HCT116 (cell line): ENCODE measurements around the gene DENND1A. TPM values are rescaled to one million over a fixed set of nuclear protein-coding genes. Genes with fewer than 3 reads are reported as not detected.
A peak's percentile ranks its signal among the peaks of the same experiment; 100 is the strongest.

ENCODE experiments used
- ATAC-seq: fragments of 200-7000 bp; cut with Tn5 transposase; 2 replicates; pipeline ENCODE4 v1.9.1; 2020; ENCODE audit warnings: mild to moderate bottlenecking, moderate library complexity
- BruUV-seq: library from RNA; stranded (reverse); fragments of 400-500 nt; replicated peaks from 2 replicates; lab custom pipeline; 2021; lab: Mats Ljungman, UMichigan
- CTCF ChIA-PET: fragments of 300-600 bp; sonication (Branson Sonifier 250); formaldehyde crosslinking; loops from one replicate; lab custom pipeline; 2021; ENCODE audit warnings: antibody characterized with exemption; lab: Charles Lee
- POLR2A ChIA-PET: fragments of 300-600, 350-600 bp; sonication (Branson Sonifier 250); formaldehyde crosslinking; loops from one replicate; lab custom pipeline; 2021; ENCODE audit warnings: antibody characterized with exemption; lab: Charles Lee
- RAD21 ChIA-PET, 2 experiments: fragments of 300-600 bp; sonication (Branson Sonifier 250); formaldehyde crosslinking; loops; one replicate each; lab custom pipeline; 2023; ENCODE audit warnings: low total read pairs in 2 of 2; ENCODE audit not compliant: uncharacterized antibody in 2 of 2, unreplicated experiment in 2 of 2, low non-redundant PET in 1 of 2; lab: Charles Lee
- DNase-seq: peaks from one replicate; pipeline ENCODE4 v3.0.0-alpha.2; 2010; ENCODE audit warnings: low read depth, low spot score
- H2AFZ ChIP-seq: fragments of 200-600 bp; shearing (Covaris generic), sonication (generic); 2 replicates; pipeline ENCODE4 v1.6.1; 2017; ENCODE audit warnings: low read depth, mixed run types, mixed read lengths, antibody characterized with exemption, low read length; ENCODE audit not compliant: poor library complexity, severe bottlenecking
- H3K27ac ChIP-seq: 2 replicates; pipeline ENCODE4 v1.5.1; 2012; ENCODE audit warnings: low read depth, low read length
- H3K27me3 ChIP-seq: fragments of 200-600 bp; sonication (generic); 2 replicates; pipeline ENCODE4 v1.6.1; 2016; ENCODE audit warnings: mixed run types, low read length, mixed read lengths; ENCODE audit not compliant: insufficient read depth
- H3K36me3 ChIP-seq, 2 experiments: fragments of 200-500 bp in 1 of 2; fragments of 200-600 bp in 1 of 2; sonication (Bioruptor generic) in 1 of 2; sonication (generic) in 1 of 2; 2 replicates each; pipeline versions ENCODE4 v1.5.1 to v1.6.1; 2014 to 2016; ENCODE audit warnings: low read length in 2 of 2, inconsistent platforms in 1 of 2, mixed read lengths in 1 of 2, mixed run types in 1 of 2; ENCODE audit not compliant: insufficient read depth in 2 of 2, control insufficient read depth in 1 of 2
- H3K4me1 ChIP-seq, 2 experiments: fragments of 200-600 bp in 1 of 2; sonication (generic) in 1 of 2; 2 replicates each; pipeline versions ENCODE4 v1.5.1 to v1.6.1; 2012 to 2017; ENCODE audit warnings: low read length in 2 of 2, inconsistent platforms in 1 of 2, mild to moderate bottlenecking in 1 of 2, mixed read lengths in 1 of 2, mixed run types in 1 of 2, moderate library complexity in 1 of 2; ENCODE audit not compliant: insufficient read depth in 2 of 2, control insufficient read depth in 1 of 2
- H3K4me2 ChIP-seq: fragments of 200-600 bp; sonication (generic); 2 replicates; pipeline ENCODE4 v1.6.1; 2017; ENCODE audit warnings: mixed run types, low read length, mixed read lengths
- H3K4me3 ChIP-seq, 2 experiments: fragments of 200-600 bp in 1 of 2; sonication (generic) in 1 of 2; replicated peaks in 1 of 2; 2 replicates each; pipeline ENCODE4 v1.5.1; 2011 to 2016; ENCODE audit warnings: low read length in 2 of 2, control low read depth in 1 of 2, low read depth in 1 of 2, mild to moderate bottlenecking in 1 of 2, mixed read lengths in 1 of 2, mixed run types in 1 of 2
- H3K79me2 ChIP-seq: fragments of 200-600 bp; sonication (generic); 2 replicates; pipeline ENCODE4 v1.6.1; 2017; ENCODE audit warnings: mild to moderate bottlenecking, mixed run types, low read length, moderate library complexity, mixed read lengths; ENCODE audit not compliant: insufficient read depth
- H3K9ac ChIP-seq: fragments of 200-600 bp; sonication (generic); 2 replicates; pipeline ENCODE4 v1.6.1; 2016; ENCODE audit warnings: low read length, mixed read lengths
- H3K9me2 ChIP-seq: fragments of 200-600 bp; sonication (generic), shearing (Covaris generic); 2 replicates; pipeline ENCODE4 v1.6.1; 2017; ENCODE audit warnings: mixed run types, mild to moderate bottlenecking, moderate library complexity; ENCODE audit not compliant: insufficient read depth
- H3K9me3 ChIP-seq, 2 experiments: fragments of 200-500 bp in 1 of 2; fragments of 200-600 bp in 1 of 2; sonication (Bioruptor generic) in 1 of 2; sonication (generic) in 1 of 2; 2 replicates each; pipeline ENCODE4 v1.6.1; 2014 to 2017; ENCODE audit warnings: low read length in 2 of 2, mixed read lengths in 2 of 2, inconsistent platforms in 1 of 2, low read depth in 1 of 2, mild to moderate bottlenecking in 1 of 2, mixed run types in 1 of 2, moderate library complexity in 1 of 2; ENCODE audit not compliant: control insufficient read depth in 1 of 2, insufficient read depth in 1 of 2
- H4K20me1 ChIP-seq: fragments of 200-600 bp; sonication (generic), shearing (Covaris generic); 2 replicates; pipeline ENCODE4 v1.6.1; 2017; ENCODE audit warnings: mixed run types, mild to moderate bottlenecking, moderate library complexity; ENCODE audit not compliant: insufficient read depth
- CEBPB ChIP-seq: IDR thresholded peaks from 2 replicates; pipeline ENCODE4 v1.6.1; 2012; ENCODE audit warnings: low read depth
- EGR1 ChIP-seq: IDR thresholded peaks from 2 replicates; pipeline ENCODE4 v1.6.1; 2012; ENCODE audit warnings: low read depth
- EZH2 ChIP-seq: fragments of 200-600 bp; sonication (generic); IDR thresholded peaks from 2 replicates; pipeline ENCODE4 v1.6.1; 2017; ENCODE audit warnings: antibody characterized with exemption, mixed run types
- FOSL1 ChIP-seq: IDR thresholded peaks from 2 replicates; pipeline ENCODE4 v1.6.1; 2012; ENCODE audit warnings: low read depth
- RAD21 ChIP-seq: IDR thresholded peaks from 2 replicates; pipeline ENCODE4 v1.6.1; 2012; ENCODE audit warnings: low read depth, mild to moderate bottlenecking
- SP1 ChIP-seq: IDR thresholded peaks from 2 replicates; pipeline ENCODE4 v1.6.1; 2012; ENCODE audit warnings: low read depth
- SRF ChIP-seq: IDR thresholded peaks from 2 replicates; pipeline ENCODE4 v1.6.1; 2012; ENCODE audit warnings: low read depth
- YY1 ChIP-seq: IDR thresholded peaks from 2 replicates; pipeline ENCODE4 v1.6.1; 2011; ENCODE audit warnings: low read length, low read depth, moderate library complexity, mild to moderate bottlenecking; ENCODE audit not compliant: insufficient replicate concordance; ENCODE audit errors: extremely low read depth
- ZNF274 ChIP-seq: fragments of 200-500 bp; sonication (Bioruptor generic); IDR thresholded peaks from 2 replicates; pipeline ENCODE4 v1.6.1; 2014; ENCODE audit warnings: mild to moderate bottlenecking, low read depth, low read length, inconsistent platforms
- intact Hi-C: fragments of 100-400 bp; cut with micrococcal nuclease; formaldehyde crosslinking; loops from 2 replicates; pipeline ENCODE4 v1.10.0; 2022
- total RNA-seq: library from RNA; stranded (reverse); gene quantifications from one replicate; pipeline ENCODE4 v1.2.1, GENCODE V29; 2021; ENCODE audit not compliant: unreplicated experiment
- TF ChIP-seq, protein P1 (sequence below): IDR thresholded peaks from 2 replicates; pipeline ENCODE4 v1.6.1; 2012; ENCODE audit warnings: low read depth
- TF ChIP-seq, protein P2 (sequence below), 3 experiments: fragments of 200-600 bp in 1 of 3; sonication (generic) in 1 of 3; IDR thresholded peaks in 2 of 3; conservative IDR thresholded peaks in 1 of 3; 2 replicates each; pipeline ENCODE4 v1.5.1; 2012 to 2017; ENCODE audit warnings: low read depth in 2 of 3, low read length in 2 of 3, antibody characterized with exemption in 1 of 3, borderline replicate concordance in 1 of 3, control low read depth in 1 of 3, mild to moderate bottlenecking in 1 of 3, mixed read lengths in 1 of 3, mixed run types in 1 of 3, moderate library complexity in 1 of 3; ENCODE audit not compliant: insufficient read depth in 1 of 3

Gene DENND1A
- total RNA-seq, 1 experiment from 2014 or later: 33.0 TPM

DNA sequence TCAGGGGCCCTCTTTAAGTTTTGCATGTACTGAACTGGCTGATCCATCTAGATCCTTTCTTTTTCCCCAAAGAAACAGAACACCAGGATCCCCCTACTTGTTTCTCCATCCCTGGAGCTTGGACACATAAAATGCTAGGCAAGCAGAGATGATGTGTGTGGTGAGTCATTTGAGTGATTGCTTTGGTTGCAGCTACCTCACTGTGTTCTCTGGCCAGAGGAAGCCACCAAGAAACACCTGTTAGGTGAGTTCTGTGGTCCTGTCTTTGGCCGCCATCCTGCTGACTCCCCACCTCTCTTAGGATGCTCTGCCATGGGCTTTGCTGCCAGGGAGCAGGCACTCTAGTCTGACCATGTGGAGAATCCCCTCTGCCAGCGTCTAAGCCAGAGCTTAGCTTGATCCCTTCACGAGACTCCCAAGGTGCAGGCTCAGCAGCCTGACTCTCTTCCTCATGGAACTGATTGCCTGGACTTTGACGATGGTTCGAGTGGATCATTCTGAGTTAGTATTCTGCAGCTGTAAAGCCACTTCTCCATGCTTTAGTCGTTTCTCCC is 27.3 kb upstream of the DENND1A start:
- peak; percentile 30; the same call in 1 of the 2 replicates for ATAC-seq
- Histone ChIP-seq H3K4me1 (no peaks in the 10 kb centered on the region), H3K4me2 (no peak overlapping the region), H2AFZ (no peak overlapping the region), H3K36me3 (no peaks in the 10 kb centered on the region)
- CTCF ChIA-PET: no interaction called here
- BruUV-seq: no TSS peak
- TF ChIP-seq YY1 (no peak), SRF (no peak), FOSL1 (no peak), ZNF274 (no peak), CEBPB (no peak), RAD21 (no peak), EZH2 (no peak), SP1 (no peak), EGR1 (no peak)
- TF ChIP-seq, protein P1, sequence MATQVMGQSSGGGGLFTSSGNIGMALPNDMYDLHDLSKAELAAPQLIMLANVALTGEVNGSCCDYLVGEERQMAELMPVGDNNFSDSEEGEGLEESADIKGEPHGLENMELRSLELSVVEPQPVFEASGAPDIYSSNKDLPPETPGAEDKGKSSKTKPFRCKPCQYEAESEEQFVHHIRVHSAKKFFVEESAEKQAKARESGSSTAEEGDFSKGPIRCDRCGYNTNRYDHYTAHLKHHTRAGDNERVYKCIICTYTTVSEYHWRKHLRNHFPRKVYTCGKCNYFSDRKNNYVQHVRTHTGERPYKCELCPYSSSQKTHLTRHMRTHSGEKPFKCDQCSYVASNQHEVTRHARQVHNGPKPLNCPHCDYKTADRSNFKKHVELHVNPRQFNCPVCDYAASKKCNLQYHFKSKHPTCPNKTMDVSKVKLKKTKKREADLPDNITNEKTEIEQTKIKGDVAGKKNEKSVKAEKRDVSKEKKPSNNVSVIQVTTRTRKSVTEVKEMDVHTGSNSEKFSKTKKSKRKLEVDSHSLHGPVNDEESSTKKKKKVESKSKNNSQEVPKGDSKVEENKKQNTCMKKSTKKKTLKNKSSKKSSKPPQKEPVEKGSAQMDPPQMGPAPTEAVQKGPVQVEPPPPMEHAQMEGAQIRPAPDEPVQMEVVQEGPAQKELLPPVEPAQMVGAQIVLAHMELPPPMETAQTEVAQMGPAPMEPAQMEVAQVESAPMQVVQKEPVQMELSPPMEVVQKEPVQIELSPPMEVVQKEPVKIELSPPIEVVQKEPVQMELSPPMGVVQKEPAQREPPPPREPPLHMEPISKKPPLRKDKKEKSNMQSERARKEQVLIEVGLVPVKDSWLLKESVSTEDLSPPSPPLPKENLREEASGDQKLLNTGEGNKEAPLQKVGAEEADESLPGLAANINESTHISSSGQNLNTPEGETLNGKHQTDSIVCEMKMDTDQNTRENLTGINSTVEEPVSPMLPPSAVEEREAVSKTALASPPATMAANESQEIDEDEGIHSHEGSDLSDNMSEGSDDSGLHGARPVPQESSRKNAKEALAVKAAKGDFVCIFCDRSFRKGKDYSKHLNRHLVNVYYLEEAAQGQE: no peak
- TF ChIP-seq, protein P2, sequence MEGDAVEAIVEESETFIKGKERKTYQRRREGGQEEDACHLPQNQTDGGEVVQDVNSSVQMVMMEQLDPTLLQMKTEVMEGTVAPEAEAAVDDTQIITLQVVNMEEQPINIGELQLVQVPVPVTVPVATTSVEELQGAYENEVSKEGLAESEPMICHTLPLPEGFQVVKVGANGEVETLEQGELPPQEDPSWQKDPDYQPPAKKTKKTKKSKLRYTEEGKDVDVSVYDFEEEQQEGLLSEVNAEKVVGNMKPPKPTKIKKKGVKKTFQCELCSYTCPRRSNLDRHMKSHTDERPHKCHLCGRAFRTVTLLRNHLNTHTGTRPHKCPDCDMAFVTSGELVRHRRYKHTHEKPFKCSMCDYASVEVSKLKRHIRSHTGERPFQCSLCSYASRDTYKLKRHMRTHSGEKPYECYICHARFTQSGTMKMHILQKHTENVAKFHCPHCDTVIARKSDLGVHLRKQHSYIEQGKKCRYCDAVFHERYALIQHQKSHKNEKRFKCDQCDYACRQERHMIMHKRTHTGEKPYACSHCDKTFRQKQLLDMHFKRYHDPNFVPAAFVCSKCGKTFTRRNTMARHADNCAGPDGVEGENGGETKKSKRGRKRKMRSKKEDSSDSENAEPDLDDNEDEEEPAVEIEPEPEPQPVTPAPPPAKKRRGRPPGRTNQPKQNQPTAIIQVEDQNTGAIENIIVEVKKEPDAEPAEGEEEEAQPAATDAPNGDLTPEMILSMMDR (IDR thresholded peaks at IDR 0.05 in 2 of 3, conservative IDR thresholded peaks at IDR 0.05 in 1 of 3; ENCODE audit: borderline replicate concordance in 1 of 3, insufficient read depth in 1 of 3, low read depth in 2 of 3, low read length in 2 of 3): no peak
- TF ChIP-seq, all 23 proteins: peak for 0
- Histone ChIP-seq H3K9me3 (no peaks in the 10 kb centered on the region), H3K9me2 (no peaks in the 10 kb centered on the region), H3K27ac (no peak overlapping the region), H4K20me1 (no peaks in the 10 kb centered on the region), H3K79me2 (no peaks in the 10 kb centered on the region), H3K9ac (no peak overlapping the region), H3K4me3 (no peak overlapping the region), H3K27me3 (no peaks in the 10 kb centered on the region)
- RAD21 ChIA-PET: no interaction called here
- intact Hi-C loops: no loop called here
- POLR2A ChIA-PET: no interaction called here
- DNase-seq: no peak
